OCI-LY7 (cell line): Measurements from ENCODE around the gene UBE2E1.

Source experiments
- CTCF ChIP-seq: fragments of 200-600 bp; sonication (generic); conservative IDR thresholded peaks from 2 replicates; pipeline ENCODE4 v1.5.1; 2014; ENCODE audit warnings: mild to moderate bottlenecking, antibody characterized with exemption, low read length, moderate library complexity, mixed read lengths
- EZH2phosphoT487 ChIP-seq: fragments of 200-600 bp; sonication (generic); IDR thresholded peaks from 2 replicates; pipeline ENCODE4 v1.6.1; 2018; ENCODE audit warnings: low read depth, borderline replicate concordance, mild to moderate bottlenecking, mixed run types, antibody characterized with exemption, low read length, moderate library complexity, mixed read lengths

- no peak for TF ChIP-seq CTCF
- TF ChIP-seq EZH2phosphoT487 = no peak
Observed at GRCh38 chr3:23819599-23820360, 14.0 kb downstream of the UBE2E1 start.
